ENCODE measurements around the gene TGM5.

GRCh38 chr15:43312378-43312777 lies 45.6 kb upstream of the TGM5 start:
- no peak for TF ChIP-seq CTCF (IDR thresholded peaks at IDR 0.05; ENCODE audit: poor library complexity)
- no peak for TF ChIP-seq EZH2 (IDR thresholded peaks at IDR 0.05; ENCODE audit: borderline replicate concordance)

Measured in hepatocyte (in vitro differentiated cells).